HepG2 (cell line): ENCODE data around the gene PRMT5. TPM values are rescaled to one million over a fixed set of nuclear protein-coding genes. Genes with fewer than 3 reads are reported as not detected.

Experiments used
- ARNT ChIP-seq: fragments of 450-650 bp; IDR thresholded peaks from 2 replicates; pipeline ENCODE4 v1.6.1; 2017
- CHD2 ChIP-seq: IDR thresholded peaks from 2 replicates; pipeline ENCODE4 v1.6.1; 2011; ENCODE audit warnings: low read depth, low read length, improper control_type of control experiment
- DPF2 ChIP-seq: sonication (generic); formaldehyde crosslinking; IDR thresholded peaks from 2 replicates; pipeline ENCODE4 v1.4.0; 2020; ENCODE audit warnings: mild to moderate bottlenecking, low read depth, missing genetic modification reagents, borderline replicate concordance
- EEA1 ChIP-seq: sonication (generic); formaldehyde crosslinking; IDR thresholded peaks from 2 replicates; pipeline ENCODE4 v1.5.1; 2020; ENCODE audit warnings: mild to moderate bottlenecking, missing genetic modification reagents, borderline replicate concordance
- FOXM1 ChIP-seq: sonication (generic); formaldehyde crosslinking; IDR thresholded peaks from 2 replicates; pipeline ENCODE4 v1.5.0; 2020; ENCODE audit warnings: missing genetic modification reagents
- GTF2F1 ChIP-seq: fragments of 150-350 bp; IDR thresholded peaks from 2 replicates; pipeline ENCODE4 v1.6.1; 2014; ENCODE audit warnings: low read length
- HDAC1 ChIP-seq: sonication (generic); formaldehyde crosslinking; IDR thresholded peaks from 2 replicates; pipeline ENCODE4 v1.5.1; 2020; ENCODE audit warnings: mild to moderate bottlenecking, missing genetic modification reagents
- HOXA3 ChIP-seq: sonication (generic); formaldehyde crosslinking; IDR thresholded peaks from 2 replicates; pipeline ENCODE4 v1.5.0; 2020; ENCODE audit warnings: missing genetic modification reagents
- SAFB2 ChIP-seq: sonication (generic); formaldehyde crosslinking; IDR thresholded peaks from 2 replicates; pipeline ENCODE4 v1.5.1; 2020; ENCODE audit warnings: missing genetic modification reagents, low read depth, mild to moderate bottlenecking, borderline replicate concordance
- SIN3A ChIP-seq: IDR thresholded peaks from 2 replicates; pipeline ENCODE4 v1.6.1; 2011; ENCODE audit warnings: low read depth, mild to moderate bottlenecking, control low read depth, low read length, borderline replicate concordance
- SSRP1 ChIP-seq: IDR thresholded peaks from 2 replicates; pipeline ENCODE4 v1.6.1; 2016; ENCODE audit warnings: control low read depth
- ZFP62 ChIP-seq: sonication (generic); formaldehyde crosslinking; IDR thresholded peaks from 2 replicates; pipeline ENCODE4 v1.4.0; 2020; ENCODE audit warnings: missing genetic modification reagents
- ZNF20 ChIP-seq: sonication (generic); formaldehyde crosslinking; IDR thresholded peaks from 2 replicates; pipeline ENCODE4 v1.4.0; 2020; ENCODE audit warnings: mild to moderate bottlenecking, moderate library complexity, missing genetic modification reagents
- ZNF225 ChIP-seq: sonication (generic); formaldehyde crosslinking; IDR thresholded peaks from 2 replicates; pipeline ENCODE4 v1.4.0; 2020; ENCODE audit warnings: mild to moderate bottlenecking, missing genetic modification reagents
- ZNF30 ChIP-seq: sonication (generic); formaldehyde crosslinking; IDR thresholded peaks from 2 replicates; pipeline ENCODE4 v1.5.0; 2020; ENCODE audit warnings: mild to moderate bottlenecking, missing genetic modification reagents
- ZNF510 ChIP-seq: sonication (generic); formaldehyde crosslinking; IDR thresholded peaks from 2 replicates; pipeline ENCODE4 v1.4.0; 2020; ENCODE audit warnings: low read depth, mild to moderate bottlenecking, missing genetic modification reagents
- ZNF790 ChIP-seq: sonication (generic); formaldehyde crosslinking; IDR thresholded peaks from 2 replicates; pipeline ENCODE4 v1.8.0; 2022; ENCODE audit warnings: missing genetic modification reagents, mild to moderate bottlenecking, borderline replicate concordance
- ZSCAN20 ChIP-seq: sonication (generic); formaldehyde crosslinking; IDR thresholded peaks from 2 replicates; pipeline ENCODE4 v1.4.0; 2020; ENCODE audit warnings: missing genetic modification reagents, mild to moderate bottlenecking, borderline replicate concordance
- polyA plus RNA-seq, 8 experiments: library from polyadenylated mRNA; depleted of rRNA in 3 of 8; stranded (reverse) in 7 of 8; unstranded in 1 of 8; fragments of >200 nt; fragmentation: Illumina TruSeq in 4 of 8; extraction: Trizol in 4 of 8; gene quantifications; 2 replicates each; pipeline versions ENCODE4 v1.2.1 to v1.2.3, GENCODE V29; 2011 to 2016; ENCODE audit warnings: low read depth in 4 of 8, missing spikeins in 1 of 8, mixed read lengths in 1 of 8; ENCODE audit not compliant: insufficient read depth in 1 of 8
- total RNA-seq, 5 experiments: library from RNA; depleted of rRNA; stranded (reverse); fragments of >200 nt; fragmentation: Illumina TruSeq; extraction: Trizol; gene quantifications; 2 replicates each; pipeline ENCODE4 v1.2.3, GENCODE V29; 2016; ENCODE audit warnings: low read depth in 1 of 5
- TF ChIP-seq, protein P1 (sequence below): sonication (generic); formaldehyde crosslinking; IDR thresholded peaks from 2 replicates; pipeline ENCODE4 v1.5.0; 2020; ENCODE audit warnings: missing genetic modification reagents
- TF ChIP-seq, protein P2 (sequence below): sonication (generic); formaldehyde crosslinking; IDR thresholded peaks from 2 replicates; pipeline ENCODE4 v1.4.0; 2020; ENCODE audit warnings: missing genetic modification reagents
- TF ChIP-seq, protein P3 (sequence below): sonication (generic); formaldehyde crosslinking; IDR thresholded peaks from 2 replicates; pipeline ENCODE4 v1.4.0; 2020; ENCODE audit warnings: mild to moderate bottlenecking, missing genetic modification reagents
- TF ChIP-seq, protein P4 (sequence below): sonication (generic); formaldehyde crosslinking; conservative IDR thresholded peaks from 2 replicates; pipeline ENCODE4 v1.8.0; 2022; ENCODE audit warnings: low read depth, missing genetic modification reagents

Gene PRMT5
- total and polyA plus RNA-seq, 2 of the 13 experiments (the other 11 are each of a cell fraction or from before 2014, with no cell fraction given) = 210 to 354 TPM

DNA sequence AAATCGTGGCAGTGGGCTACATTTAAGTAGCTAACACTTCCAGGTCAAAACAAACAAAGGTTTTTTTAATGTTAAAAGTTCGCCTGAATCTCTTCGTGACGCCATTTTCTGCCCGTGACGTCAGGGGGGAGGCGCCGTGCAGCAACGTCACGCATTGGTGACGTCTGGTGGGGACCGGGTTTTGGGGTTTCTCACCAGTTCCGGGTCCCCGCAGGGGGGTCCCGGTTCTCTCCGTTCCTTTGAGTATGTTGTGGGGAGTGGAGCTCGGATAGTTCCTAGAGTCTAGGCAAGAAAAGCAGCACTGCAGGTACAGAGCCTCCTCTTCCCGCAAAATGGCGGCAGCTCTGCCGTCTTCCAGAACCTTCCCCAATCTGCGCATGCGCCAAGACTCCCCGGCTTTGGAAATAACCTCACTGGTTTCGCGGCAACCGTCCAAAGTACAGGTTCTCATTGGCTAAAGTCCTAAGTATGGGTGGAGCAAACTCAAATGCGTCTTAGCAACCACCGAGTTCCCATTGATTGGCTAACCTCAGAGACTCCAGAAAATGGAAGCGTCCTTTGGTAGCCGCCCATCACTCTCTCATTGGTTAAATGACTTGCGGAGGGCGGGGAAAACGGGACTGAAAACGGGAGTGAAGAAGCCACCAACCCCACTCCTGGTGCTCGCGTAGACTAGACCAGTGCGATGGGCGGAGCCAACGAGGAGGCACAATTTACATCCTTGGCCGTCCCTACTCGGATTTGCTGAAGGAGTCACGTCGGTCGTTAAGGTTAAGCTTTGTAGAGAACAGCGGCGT is 10.2 kb downstream of the PRMT5 start, which contains the start of gene RBM23 (continued):
- TF ChIP-seq ZNF790 (CRISPR knock-in tag) = no peak
- no peak for TF ChIP-seq HDAC1 (CRISPR knock-in tag)
- no peak for TF ChIP-seq ARNT
- no peak for TF ChIP-seq ZNF225 (CRISPR knock-in tag)
- TF ChIP-seq, protein P1, sequence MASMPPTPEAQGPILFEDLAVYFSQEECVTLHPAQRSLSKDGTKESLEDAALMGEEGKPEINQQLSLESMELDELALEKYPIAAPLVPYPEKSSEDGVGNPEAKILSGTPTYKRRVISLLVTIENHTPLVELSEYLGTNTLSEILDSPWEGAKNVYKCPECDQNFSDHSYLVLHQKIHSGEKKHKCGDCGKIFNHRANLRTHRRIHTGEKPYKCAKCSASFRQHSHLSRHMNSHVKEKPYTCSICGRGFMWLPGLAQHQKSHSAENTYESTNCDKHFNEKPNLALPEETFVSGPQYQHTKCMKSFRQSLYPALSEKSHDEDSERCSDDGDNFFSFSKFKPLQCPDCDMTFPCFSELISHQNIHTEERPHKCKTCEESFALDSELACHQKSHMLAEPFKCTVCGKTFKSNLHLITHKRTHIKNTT = no peak
- TF ChIP-seq ZNF510 = no peak
- TF ChIP-seq EEA1 = 0 out of 2 replicates have a peak, but pooled peaks have one; percentile 34
- TF ChIP-seq, protein P2, sequence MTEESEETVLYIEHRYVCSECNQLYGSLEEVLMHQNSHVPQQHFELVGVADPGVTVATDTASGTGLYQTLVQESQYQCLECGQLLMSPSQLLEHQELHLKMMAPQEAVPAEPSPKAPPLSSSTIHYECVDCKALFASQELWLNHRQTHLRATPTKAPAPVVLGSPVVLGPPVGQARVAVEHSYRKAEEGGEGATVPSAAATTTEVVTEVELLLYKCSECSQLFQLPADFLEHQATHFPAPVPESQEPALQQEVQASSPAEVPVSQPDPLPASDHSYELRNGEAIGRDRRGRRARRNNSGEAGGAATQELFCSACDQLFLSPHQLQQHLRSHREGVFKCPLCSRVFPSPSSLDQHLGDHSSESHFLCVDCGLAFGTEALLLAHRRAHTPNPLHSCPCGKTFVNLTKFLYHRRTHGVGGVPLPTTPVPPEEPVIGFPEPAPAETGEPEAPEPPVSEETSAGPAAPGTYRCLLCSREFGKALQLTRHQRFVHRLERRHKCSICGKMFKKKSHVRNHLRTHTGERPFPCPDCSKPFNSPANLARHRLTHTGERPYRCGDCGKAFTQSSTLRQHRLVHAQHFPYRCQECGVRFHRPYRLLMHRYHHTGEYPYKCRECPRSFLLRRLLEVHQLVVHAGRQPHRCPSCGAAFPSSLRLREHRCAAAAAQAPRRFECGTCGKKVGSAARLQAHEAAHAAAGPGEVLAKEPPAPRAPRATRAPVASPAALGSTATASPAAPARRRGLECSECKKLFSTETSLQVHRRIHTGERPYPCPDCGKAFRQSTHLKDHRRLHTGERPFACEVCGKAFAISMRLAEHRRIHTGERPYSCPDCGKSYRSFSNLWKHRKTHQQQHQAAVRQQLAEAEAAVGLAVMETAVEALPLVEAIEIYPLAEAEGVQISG (CRISPR knock-in tag) = no peak
- 0 out of 2 replicates have a peak, but pooled peaks have one; percentile 29 for TF ChIP-seq SAFB2 (CRISPR knock-in tag)
- no peak for TF ChIP-seq SIN3A
- no peak for TF ChIP-seq DPF2
- TF ChIP-seq CHD2 = no peak
- TF ChIP-seq ZSCAN20 (CRISPR knock-in tag) = no peak
- TF ChIP-seq ZNF20 (CRISPR knock-in tag) = no peak
- TF ChIP-seq, protein P3, sequence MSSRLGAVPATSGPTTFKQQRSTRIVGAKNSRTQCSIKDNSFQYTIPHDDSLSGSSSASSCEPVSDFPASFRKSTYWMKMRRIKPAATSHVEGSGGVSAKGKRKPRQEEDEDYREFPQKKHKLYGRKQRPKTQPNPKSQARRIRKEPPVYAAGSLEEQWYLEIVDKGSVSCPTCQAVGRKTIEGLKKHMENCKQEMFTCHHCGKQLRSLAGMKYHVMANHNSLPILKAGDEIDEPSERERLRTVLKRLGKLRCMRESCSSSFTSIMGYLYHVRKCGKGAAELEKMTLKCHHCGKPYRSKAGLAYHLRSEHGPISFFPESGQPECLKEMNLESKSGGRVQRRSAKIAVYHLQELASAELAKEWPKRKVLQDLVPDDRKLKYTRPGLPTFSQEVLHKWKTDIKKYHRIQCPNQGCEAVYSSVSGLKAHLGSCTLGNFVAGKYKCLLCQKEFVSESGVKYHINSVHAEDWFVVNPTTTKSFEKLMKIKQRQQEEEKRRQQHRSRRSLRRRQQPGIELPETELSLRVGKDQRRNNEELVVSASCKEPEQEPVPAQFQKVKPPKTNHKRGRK = no peak
- no peak for TF ChIP-seq ZFP62 (CRISPR knock-in tag)
- no peak for TF ChIP-seq FOXM1 (CRISPR knock-in tag)
- TF ChIP-seq, protein P4, sequence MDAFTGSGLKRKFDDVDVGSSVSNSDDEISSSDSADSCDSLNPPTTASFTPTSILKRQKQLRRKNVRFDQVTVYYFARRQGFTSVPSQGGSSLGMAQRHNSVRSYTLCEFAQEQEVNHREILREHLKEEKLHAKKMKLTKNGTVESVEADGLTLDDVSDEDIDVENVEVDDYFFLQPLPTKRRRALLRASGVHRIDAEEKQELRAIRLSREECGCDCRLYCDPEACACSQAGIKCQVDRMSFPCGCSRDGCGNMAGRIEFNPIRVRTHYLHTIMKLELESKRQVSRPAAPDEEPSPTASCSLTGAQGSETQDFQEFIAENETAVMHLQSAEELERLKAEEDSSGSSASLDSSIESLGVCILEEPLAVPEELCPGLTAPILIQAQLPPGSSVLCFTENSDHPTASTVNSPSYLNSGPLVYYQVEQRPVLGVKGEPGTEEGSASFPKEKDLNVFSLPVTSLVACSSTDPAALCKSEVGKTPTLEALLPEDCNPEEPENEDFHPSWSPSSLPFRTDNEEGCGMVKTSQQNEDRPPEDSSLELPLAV = no peak
- TF ChIP-seq GTF2F1 = no peak
- no peak for TF ChIP-seq ZNF30 (CRISPR knock-in tag)
- peak; percentile 50; the same call in 1 of the 2 replicates for TF ChIP-seq HOXA3 (CRISPR knock-in tag)
- TF ChIP-seq SSRP1 (CRISPR knock-in tag) = no peak
